WI38 (cell line): ENCODE results near the gene SARM1.
"Not testable (repeated sequence)": the region's sequence is repeated elsewhere in the genome, so short reads cannot be mapped to it uniquely, and the experiment has no call there.

Source experiments
- H3K4me3 ChIP-seq: 2 replicates; pipeline ENCODE4 v1.5.1; 2011; ENCODE audit warnings: low read depth, mild to moderate bottlenecking, control low read depth, low read length
- TF ChIP-seq, protein P1 (sequence below): IDR thresholded peaks from 2 replicates; pipeline ENCODE4 v1.5.1; 2012; ENCODE audit warnings: low read depth, mild to moderate bottlenecking, control low read depth, low read length

Gene SARM1

DNA sequence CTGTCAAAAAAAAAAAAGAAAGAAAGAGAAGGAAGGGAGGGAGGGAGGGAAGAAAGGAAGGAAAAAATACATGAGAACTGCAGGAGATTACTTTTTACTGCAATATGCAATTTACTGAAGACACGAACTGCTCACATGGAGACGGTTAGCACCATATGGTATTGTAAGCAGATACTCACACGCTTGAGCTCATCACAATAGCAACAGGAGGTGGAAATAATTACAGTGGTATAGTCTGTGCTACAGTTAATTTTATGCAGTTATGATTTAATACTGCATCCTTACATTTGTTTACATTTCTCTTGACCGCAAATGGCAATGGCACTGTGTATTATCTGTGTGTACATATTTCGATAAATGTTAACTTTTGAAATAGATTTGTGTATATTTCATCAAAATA lies 55.9 kb downstream of the SARM1 start:
- no peak overlapping the region for H3K4me3 ChIP-seq
- TF ChIP-seq, protein P1, sequence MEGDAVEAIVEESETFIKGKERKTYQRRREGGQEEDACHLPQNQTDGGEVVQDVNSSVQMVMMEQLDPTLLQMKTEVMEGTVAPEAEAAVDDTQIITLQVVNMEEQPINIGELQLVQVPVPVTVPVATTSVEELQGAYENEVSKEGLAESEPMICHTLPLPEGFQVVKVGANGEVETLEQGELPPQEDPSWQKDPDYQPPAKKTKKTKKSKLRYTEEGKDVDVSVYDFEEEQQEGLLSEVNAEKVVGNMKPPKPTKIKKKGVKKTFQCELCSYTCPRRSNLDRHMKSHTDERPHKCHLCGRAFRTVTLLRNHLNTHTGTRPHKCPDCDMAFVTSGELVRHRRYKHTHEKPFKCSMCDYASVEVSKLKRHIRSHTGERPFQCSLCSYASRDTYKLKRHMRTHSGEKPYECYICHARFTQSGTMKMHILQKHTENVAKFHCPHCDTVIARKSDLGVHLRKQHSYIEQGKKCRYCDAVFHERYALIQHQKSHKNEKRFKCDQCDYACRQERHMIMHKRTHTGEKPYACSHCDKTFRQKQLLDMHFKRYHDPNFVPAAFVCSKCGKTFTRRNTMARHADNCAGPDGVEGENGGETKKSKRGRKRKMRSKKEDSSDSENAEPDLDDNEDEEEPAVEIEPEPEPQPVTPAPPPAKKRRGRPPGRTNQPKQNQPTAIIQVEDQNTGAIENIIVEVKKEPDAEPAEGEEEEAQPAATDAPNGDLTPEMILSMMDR = no peak

DNA sequence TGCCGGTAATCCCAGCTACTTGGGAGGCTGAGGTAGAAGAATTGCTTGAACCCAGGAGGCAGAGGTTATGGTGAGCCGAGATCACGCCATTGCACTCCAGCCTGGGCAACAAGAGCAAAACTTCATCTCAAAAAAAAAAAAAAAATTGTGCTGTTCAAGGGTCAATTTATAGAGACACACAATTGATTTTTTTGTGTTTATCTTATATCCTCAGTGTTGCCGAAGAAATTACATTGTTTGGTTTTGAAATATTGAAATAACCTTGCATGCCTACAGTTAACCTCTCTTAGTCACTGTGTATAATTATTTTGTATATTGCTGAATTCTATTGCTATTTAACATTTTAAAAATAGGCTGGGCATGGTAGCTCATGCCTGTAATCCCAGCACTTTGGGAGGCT lies 56.5 kb downstream of the SARM1 start:
- not testable (repeated sequence) for H3K4me3 ChIP-seq

DNA sequence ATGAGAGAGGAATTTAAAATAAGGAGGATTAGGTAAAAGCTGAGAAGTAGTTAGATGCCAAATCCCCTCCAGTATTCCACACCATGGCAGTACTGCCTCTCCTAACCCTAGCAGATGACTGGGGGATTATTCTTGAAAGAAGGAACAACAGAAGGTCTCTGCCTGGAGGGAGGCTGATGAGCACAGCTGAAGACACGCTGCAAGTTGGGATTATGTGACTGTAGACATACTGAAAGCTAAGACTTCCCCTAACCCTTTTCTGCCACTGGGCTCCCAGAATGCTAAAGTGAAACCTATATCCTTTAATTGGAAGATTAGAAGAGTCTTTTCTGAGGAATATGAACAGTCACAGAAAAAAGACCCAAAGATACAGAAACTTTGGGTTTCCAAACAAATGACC lies 62.2 kb downstream of the SARM1 start:
- TF ChIP-seq, protein P1 = no peak
- H3K4me3 ChIP-seq = no peak overlapping the region

DNA sequence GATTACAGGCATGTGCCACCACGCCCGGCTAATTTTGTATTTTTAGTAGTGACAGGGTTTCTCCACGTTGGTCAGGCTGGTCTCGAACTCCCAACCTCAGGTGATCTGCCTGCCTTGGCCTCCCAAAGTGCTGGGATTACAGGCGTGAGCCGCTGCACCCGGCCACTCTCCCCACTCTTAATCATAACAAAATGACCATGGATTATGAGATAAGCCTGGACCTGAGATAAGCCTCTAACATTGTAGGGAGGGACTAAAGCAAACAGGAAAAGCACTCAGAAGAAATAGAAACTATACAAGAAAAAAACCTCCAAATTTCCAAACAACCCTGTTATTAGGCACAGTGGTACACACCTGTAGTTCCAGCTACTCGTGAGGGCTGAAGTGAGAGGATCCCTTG lies 62.8 kb downstream of the SARM1 start:
- not testable (repeated sequence) for H3K4me3 ChIP-seq

DNA sequence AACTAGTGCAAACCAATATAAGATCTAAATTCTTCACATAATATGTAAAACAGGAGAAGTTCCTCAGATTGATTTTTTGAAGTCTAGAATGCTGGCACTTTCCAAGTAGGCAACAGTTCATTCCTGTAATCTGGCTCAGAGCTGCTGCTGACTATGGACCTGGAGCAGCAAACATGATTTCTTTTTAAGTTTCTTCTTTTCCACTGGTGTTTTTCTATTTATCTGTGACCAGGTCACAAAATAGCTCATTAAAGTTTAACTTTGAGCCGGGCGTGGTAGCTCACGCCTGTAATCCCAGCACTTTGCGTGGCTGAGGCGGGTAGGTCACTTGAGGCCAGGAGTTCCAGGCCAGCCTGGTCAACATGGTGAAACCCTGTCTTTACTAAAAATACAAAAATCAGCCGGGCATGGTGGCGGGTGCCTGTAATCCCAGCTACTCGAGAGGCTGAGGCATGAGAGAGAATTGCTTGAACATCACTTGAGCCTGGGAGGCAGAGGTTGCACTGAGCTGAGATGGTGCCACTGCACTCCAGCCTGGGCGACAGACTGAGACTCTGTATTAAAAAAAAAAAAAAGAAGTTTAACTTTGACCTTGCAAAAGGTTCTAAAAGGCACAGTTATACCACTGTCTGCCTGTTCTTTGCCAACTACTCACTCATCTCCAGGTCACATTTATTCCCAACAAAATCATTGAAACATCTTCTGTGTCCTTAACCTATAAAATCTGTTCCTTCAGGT lies 72.6 kb downstream of the SARM1 start:
- no peak overlapping the region for H3K4me3 ChIP-seq
- TF ChIP-seq, protein P1 = no peak

DNA sequence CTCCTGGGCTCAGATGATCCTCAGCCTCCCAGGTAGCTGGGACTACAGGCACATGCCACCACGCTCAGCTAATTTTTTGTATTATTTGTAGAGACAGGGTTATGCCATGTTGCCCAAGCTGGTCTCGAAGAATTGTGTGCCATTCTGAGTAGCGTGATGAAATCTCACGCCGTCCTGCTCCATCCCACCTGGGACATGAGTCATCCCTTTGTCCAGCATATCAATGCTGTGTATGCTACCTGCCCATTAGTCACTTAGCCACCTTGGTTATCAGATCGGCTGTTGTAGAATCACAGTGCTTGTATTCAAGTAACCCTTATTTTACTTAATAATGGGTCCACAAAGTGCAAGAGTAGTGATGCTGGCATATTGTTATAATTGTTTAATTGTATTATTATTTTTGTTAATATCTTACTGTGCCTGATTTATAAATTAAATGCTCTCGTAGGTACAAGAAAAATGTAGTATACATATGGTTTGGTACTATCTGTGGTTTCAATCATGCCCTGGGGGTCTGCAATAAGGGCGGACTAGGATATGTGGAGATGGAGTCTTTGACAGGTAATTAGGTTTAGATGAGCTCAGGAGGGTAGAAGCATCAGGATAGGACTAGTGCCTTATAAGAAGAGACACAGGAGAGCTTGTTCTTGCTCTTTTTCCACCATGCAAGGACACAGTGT lies 75.4 kb downstream of the SARM1 start:
- no peak overlapping the region for H3K4me3 ChIP-seq
- TF ChIP-seq, protein P1 = no peak

DNA sequence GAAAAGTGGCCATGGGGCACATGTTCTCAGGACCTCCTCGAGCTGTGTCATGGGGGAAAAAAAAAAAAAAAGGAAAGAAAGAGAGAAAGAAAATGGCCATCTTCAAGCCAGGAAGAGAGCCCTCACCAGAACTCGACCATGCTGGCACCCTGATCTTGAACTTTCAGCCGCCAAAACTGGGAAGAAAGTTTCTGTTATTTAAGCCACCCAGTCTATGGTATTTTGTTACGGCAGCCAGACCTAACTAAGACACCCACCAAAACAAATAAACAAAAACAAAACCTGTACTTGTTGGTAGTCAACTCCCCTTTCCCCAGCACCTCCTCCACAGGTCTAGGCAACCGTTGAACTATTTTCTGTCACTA lies 75.9 kb downstream of the SARM1 start:
- TF ChIP-seq, protein P1 = no peak
- H3K4me3 ChIP-seq = no peak overlapping the region

DNA sequence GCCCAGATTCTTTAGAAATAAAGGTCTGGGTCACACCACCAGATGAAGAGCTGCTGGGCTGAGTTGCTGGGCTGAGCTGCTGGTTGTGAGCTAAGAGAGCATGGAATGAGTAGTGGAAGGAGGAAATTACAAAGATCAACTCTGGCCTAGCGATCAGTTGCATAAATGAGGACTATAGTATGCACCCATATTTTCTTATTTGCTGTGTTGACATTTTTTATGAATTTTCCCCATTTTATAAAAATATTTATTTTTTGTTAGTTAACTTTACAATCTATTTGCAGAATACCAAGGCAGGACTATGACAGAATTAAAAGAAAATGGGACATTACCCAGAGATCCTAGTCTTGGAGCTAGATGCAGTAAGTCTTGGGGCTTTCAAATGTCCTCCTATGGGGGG lies 78.4 kb downstream of the SARM1 start:
- no peak overlapping the region for H3K4me3 ChIP-seq
- TF ChIP-seq, protein P1 = no peak
